CD4-positive, alpha-beta memory T cell (primary cell): Measurements from ENCODE around the gene CASP8. TPM values are rescaled to one million over a fixed set of nuclear protein-coding genes. Genes with fewer than 3 reads are reported as not detected.
"Not testable (repeated sequence)": the region's sequence is repeated elsewhere in the genome, so short reads cannot be mapped to it uniquely, and the experiment has no call there.

Source experiments
- CTCF ChIA-PET: fragments of 350-600 bp; sonication (Branson Sonifier 250); formaldehyde crosslinking; loops from one replicate; lab custom pipeline; 2021; ENCODE audit warnings: inconsistent platforms; ENCODE audit not compliant: partially characterized antibody; lab: Charles Lee
- POLR2A ChIA-PET: fragments of 350-600 bp; sonication (Branson Sonifier 250); formaldehyde crosslinking; loops from one replicate; lab custom pipeline; 2021; ENCODE audit not compliant: partially characterized antibody; lab: Charles Lee
- DNase-seq, 5 donors: peaks; one replicate each; pipeline versions ENCODE4 v3.0.0 to v3.0.0-alpha.2; 2020 to 2022; ENCODE audit warnings: mixed read lengths in 1 of 5
- H3K27ac ChIP-seq: one replicate; pipeline ENCODE4 v1.7.0; 2013; ENCODE audit warnings: low read depth, low read length
- H3K27me3 ChIP-seq: 2 replicates; pipeline ENCODE4 v1.7.0; 2013; ENCODE audit warnings: mild to moderate bottlenecking, low read length, moderate library complexity; ENCODE audit not compliant: insufficient read depth
- H3K36me3 ChIP-seq: 2 replicates; pipeline ENCODE4 v1.7.0; 2013; ENCODE audit warnings: mild to moderate bottlenecking, low read length, moderate library complexity; ENCODE audit not compliant: insufficient read depth
- H3K4me1 ChIP-seq: 2 replicates; pipeline ENCODE4 v1.7.0; 2013; ENCODE audit warnings: mild to moderate bottlenecking, low read length, moderate library complexity; ENCODE audit not compliant: insufficient read depth
- H3K4me3 ChIP-seq, 2 donors: one replicate each; pipeline ENCODE4 v1.7.0; 2013; ENCODE audit warnings: low read length in 2 of 2, mild to moderate bottlenecking in 1 of 2
- H3K9me3 ChIP-seq, 2 donors: one replicate each; pipeline ENCODE4 v1.7.0; 2013; ENCODE audit warnings: low read length in 2 of 2, control low read depth in 1 of 2; ENCODE audit not compliant: control insufficient read depth in 1 of 2
- H3K27ac Mint-ChIP-seq, 7 donors: one replicate each; pipeline ENCODE4 v1.8.0; 2020 to 2021; ENCODE audit warnings: mixed read lengths in 7 of 7, mild to moderate bottlenecking in 6 of 7, inconsistent platforms in 3 of 7, moderate library complexity in 3 of 7
- H3K27me3 Mint-ChIP-seq, 2 donors: one replicate each; pipeline ENCODE4 v1.8.0; 2020 to 2021; ENCODE audit warnings: mixed read lengths in 2 of 2
- H3K36me3 Mint-ChIP-seq, 2 donors: one replicate each; pipeline ENCODE4 v1.8.0; 2020 to 2021; ENCODE audit warnings: mixed read lengths in 2 of 2, inconsistent platforms in 1 of 2, mild to moderate bottlenecking in 1 of 2
- H3K4me1 Mint-ChIP-seq, 4 donors: one replicate each; pipeline ENCODE4 v1.8.0; 2020 to 2021; ENCODE audit warnings: mixed read lengths in 4 of 4, mild to moderate bottlenecking in 1 of 4
- H3K4me3 Mint-ChIP-seq, 8 donors: one replicate each; pipeline ENCODE4 v1.8.0; 2020 to 2021; ENCODE audit warnings: mixed read lengths in 8 of 8, mild to moderate bottlenecking in 7 of 8, moderate library complexity in 6 of 8, inconsistent platforms in 3 of 8
- H3K9me3 Mint-ChIP-seq, 8 donors: one replicate each; pipeline ENCODE4 v1.8.0; 2020 to 2021; ENCODE audit warnings: mixed read lengths in 8 of 8, mild to moderate bottlenecking in 5 of 8, inconsistent platforms in 3 of 8, moderate library complexity in 1 of 8
- intact Hi-C: fragments of 100-400 bp; cut with micrococcal nuclease; formaldehyde crosslinking; loops from one replicate; pipeline ENCODE4 v1.15.1; 2023
- polyA plus RNA-seq, 2 donors: library from polyadenylated mRNA; unstranded; fragments of 300-500 nt; fragmentation: Illumina TruSeq; gene quantifications; one replicate each; pipeline ENCODE4 v1.2.3, GENCODE V29; 2021
- total RNA-seq, 2 experiments: library from RNA; stranded (reverse); gene quantifications; one replicate each; pipeline ENCODE4 v1.2.3, GENCODE V29; 2021

The CASP8 gene
- total and polyA plus RNA-seq, 4 experiments from 2014 or later: 30.6 to 200 (median 153) TPM

GRCh38 chr2:201239167-201239935 is 21.0 kb upstream of the CASP8 start:
- Mint-ChIP-seq H3K4me3 (peak overlapping the region in 7 of 8 donors; percentile 22 to 58 (median 52)), H3K36me3 (peaks cover 38 to 48% of the 10 kb centered on the region in 2 donors), H3K27ac (peak overlapping the region; percentile 57 to 94 (median 85)), H3K4me1 (peaks cover 44 to 78% (median 56%) of the 10 kb centered on the region in 4 donors)
- Histone ChIP-seq H3K27ac (peak overlapping the region; percentile 16), H3K4me1 (peaks cover 59% of the 10 kb centered on the region)
- H3K27me3 Mint-ChIP-seq, DNase-seq, H3K9me3 Mint-ChIP-seq, H3K36me3 ChIP-seq, H3K4me3 ChIP-seq, H3K9me3 ChIP-seq, H3K27me3 ChIP-seq: not testable (repeated sequence)
- CTCF ChIA-PET: interaction anchor here (1.0 to 1.1 kb wide), 2 partner anchors 124 to 125 kb away, joined by 4 to 5 read pairs; no protein-coding TSS in a partner anchor
- POLR2A ChIA-PET: interaction anchor here (1.0 to 1.3 kb wide), 3 partner anchors 14 to 23 kb away, joined by 4 to 7 read pairs (median 4); partner anchors contain the start of gene CASP8
- intact Hi-C loops: loop anchor here (10.0 kb wide), 1 partner anchor 1025 kb away; the partner anchor contains the start of gene NOP58

GRCh38 chr2:201242571-201243277 is 17.6 kb upstream of the CASP8 start:
- ChIA-PET CTCF (interaction anchor here (0.6 to 1.8 kb wide), 8 partner anchors 9 to 562 kb away, joined by 3 to 11 read pairs (median 3); no protein-coding TSS in a partner anchor), POLR2A (interaction anchor here (1.1 to 1.7 kb wide), 4 partner anchors 11 to 121 kb away, joined by 3 to 16 read pairs (median 6); partner anchors contain the start of gene CASP8)
- Mint-ChIP-seq H3K4me3 (no peak overlapping the region), H3K27me3 (no peaks in the 10 kb centered on the region), H3K4me1 (peaks cover 36 to 73% (median 54%) of the 10 kb centered on the region in 4 donors), H3K36me3 (peaks cover 36 to 44% of the 10 kb centered on the region in 2 donors), H3K27ac (peak overlapping the region in 5 of 7 donors; percentile 28 to 71 (median 58)), H3K9me3 (peaks cover 0 to 4% (median 0%) of the 10 kb centered on the region in 8 donors)
- Histone ChIP-seq H3K9me3 (no peaks in the 10 kb centered on the region), H3K36me3 (peaks cover 5% of the 10 kb centered on the region), H3K4me3 (no peak overlapping the region), H3K27me3 (no peaks in the 10 kb centered on the region), H3K4me1 (peaks cover 42% of the 10 kb centered on the region), H3K27ac (no peak overlapping the region)
- no peak for DNase-seq
- intact Hi-C loops: no loop called here

GRCh38 chr2:201244829-201245228 is 15.5 kb upstream of the CASP8 start:
- peaks cover 37 to 43% of the 10 kb centered on the region in 2 donors for H3K36me3 Mint-ChIP-seq
- H3K27ac ChIP-seq: no peak overlapping the region
- H3K27me3 ChIP-seq: no peaks in the 10 kb centered on the region
- no peak overlapping the region for H3K4me3 ChIP-seq
- H3K36me3 ChIP-seq: peaks cover 5% of the 10 kb centered on the region
- H3K4me1 ChIP-seq: peaks cover 48% of the 10 kb centered on the region
- H3K9me3 Mint-ChIP-seq: peaks cover 0 to 4% (median 0%) of the 10 kb centered on the region in 8 donors
- H3K27ac Mint-ChIP-seq: peak overlapping the region in 5 of 7 donors; percentile 4 to 70 (median 49)
- intact Hi-C loops: no loop called here
- no peaks in the 10 kb centered on the region for H3K9me3 ChIP-seq
- ChIA-PET POLR2A (no interaction called here), CTCF (interaction anchor here (0.9 to 1.9 kb wide), 4 partner anchors 8 to 120 kb away, joined by 3 to 8 read pairs (median 3); no protein-coding TSS in a partner anchor)
- no peak overlapping the region for H3K4me3 Mint-ChIP-seq
- H3K4me1 Mint-ChIP-seq: peaks cover 39 to 82% (median 60%) of the 10 kb centered on the region in 4 donors
- no peaks in the 10 kb centered on the region for H3K27me3 Mint-ChIP-seq
- DNase-seq: no peak

- Mint-ChIP-seq H3K4me1 (peaks cover 38 to 84% (median 61%) of the 10 kb centered on the region in 4 donors), H3K36me3 (peaks cover 30 to 40% of the 10 kb centered on the region in 2 donors), H3K27me3 (no peaks in the 10 kb centered on the region), H3K9me3 (peaks cover 0 to 4% (median 0%) of the 10 kb centered on the region in 8 donors), H3K27ac (peak overlapping the region in 4 of 7 donors; percentile 1 to 79 (median 55)), H3K4me3 (no peak overlapping the region)
- H3K27me3 ChIP-seq: no peaks in the 10 kb centered on the region
- no peak overlapping the region for H3K27ac ChIP-seq
- no peaks in the 10 kb centered on the region for H3K36me3 ChIP-seq
- H3K4me3 ChIP-seq: no peak overlapping the region
- ChIA-PET CTCF (interaction anchor here (1.3 to 1.9 kb wide), 4 partner anchors 10 to 14 kb away, joined by 3 to 8 read pairs (median 4); partner anchors contain the start of gene CASP8), POLR2A (interaction anchor here (0.9 to 1.0 kb wide), 2 partner anchors 9 to 11 kb away, joined by 3 to 4 read pairs; no protein-coding TSS in a partner anchor)
- intact Hi-C loops: no loop called here
- DNase-seq: no peak
- no peaks in the 10 kb centered on the region for H3K9me3 ChIP-seq
- peaks cover 60% of the 10 kb centered on the region for H3K4me1 ChIP-seq
Observed at GRCh38 chr2:201246280-201246679, 14.1 kb upstream of the CASP8 start.

- H3K36me3 ChIP-seq: no peaks in the 10 kb centered on the region
- peaks cover 30 to 36% of the 10 kb centered on the region in 2 donors for H3K36me3 Mint-ChIP-seq
- no peak overlapping the region for H3K4me3 ChIP-seq
- ChIA-PET CTCF (interaction anchor here (1.0 kb wide), 1 partner anchor 12 kb away, joined by 3 read pairs; the partner anchor contains the start of gene CASP8), POLR2A (interaction anchor here (0.8 to 2.1 kb wide), 6 partner anchors 10 to 199 kb away, joined by 3 to 16 read pairs (median 4); partner anchors contain the start of gene CASP8)
- peak overlapping the region in 4 of 8 donors; percentile 0 to 26 (median 9) for H3K4me3 Mint-ChIP-seq
- no peak overlapping the region for H3K27ac ChIP-seq
- peaks cover 0 to 7% (median 0%) of the 10 kb centered on the region in 8 donors for H3K9me3 Mint-ChIP-seq
- no peaks in the 10 kb centered on the region for H3K27me3 ChIP-seq
- H3K9me3 ChIP-seq: no peaks in the 10 kb centered on the region
- intact Hi-C loops: no loop called here
- no peaks in the 10 kb centered on the region for H3K27me3 Mint-ChIP-seq
- peaks cover 71% of the 10 kb centered on the region for H3K4me1 ChIP-seq
- DNase-seq: no peak
- peaks cover 45 to 91% (median 65%) of the 10 kb centered on the region in 4 donors for H3K4me1 Mint-ChIP-seq
- H3K27ac Mint-ChIP-seq: peak overlapping the region in 5 of 7 donors; percentile 3 to 39 (median 30)
Observed at GRCh38 chr2:201248288-201248844, 12.0 kb upstream of the CASP8 start.

GRCh38 chr2:201249889-201250288 is 10.4 kb upstream of the CASP8 start:
- peaks cover 78% of the 10 kb centered on the region for H3K4me1 ChIP-seq
- DNase-seq: no peak
- peaks cover 0 to 7% (median 0%) of the 10 kb centered on the region in 8 donors for H3K9me3 Mint-ChIP-seq
- H3K27ac Mint-ChIP-seq: peak overlapping the region in 5 of 7 donors; percentile 45 to 88 (median 56)
- H3K27me3 ChIP-seq: no peaks in the 10 kb centered on the region
- no peaks in the 10 kb centered on the region for H3K36me3 ChIP-seq
- no peak overlapping the region for H3K27ac ChIP-seq
- H3K27me3 Mint-ChIP-seq: no peaks in the 10 kb centered on the region
- peaks cover 29 to 43% of the 10 kb centered on the region in 2 donors for H3K36me3 Mint-ChIP-seq
- H3K4me1 Mint-ChIP-seq: peaks cover 54 to 92% (median 67%) of the 10 kb centered on the region in 4 donors
- intact Hi-C loops: no loop called here
- H3K4me3 ChIP-seq: no peak overlapping the region
- POLR2A ChIA-PET: interaction anchor here (1.0 to 2.1 kb wide), 3 partner anchors 12 to 16 kb away, joined by 3 to 16 read pairs (median 9); partner anchors contain the start of gene CASP8
- CTCF ChIA-PET: interaction anchor here (1.3 to 8.7 kb wide), 2 partner anchors 17 to 115 kb away, joined by 4 to 71 read pairs; no protein-coding TSS in a partner anchor
- peak overlapping the region in 3 of 8 donors; percentile 38 to 70 (median 60) for H3K4me3 Mint-ChIP-seq
- no peaks in the 10 kb centered on the region for H3K9me3 ChIP-seq
